Hepatocyte (in vitro differentiated cells): ENCODE data around the gene HPS6.

Source experiments
- EZH2 ChIP-seq: fragments of 200-600 bp; sonication (generic); IDR thresholded peaks from 2 replicates; pipeline ENCODE4 v1.6.1; 2016; ENCODE audit warnings: antibody characterized with exemption, mild to moderate bottlenecking, borderline replicate concordance
- EZH2phosphoT487 ChIP-seq: fragments of 200-600 bp; sonication (generic); IDR thresholded peaks from one replicate; pipeline ENCODE4 v1.6.1; 2018; ENCODE audit warnings: antibody characterized with exemption, mild to moderate bottlenecking, low read depth, moderate library complexity; ENCODE audit not compliant: unreplicated experiment, severe bottlenecking
- TF ChIP-seq, protein P1 (sequence below): fragments of 200-600 bp; sonication (generic); IDR thresholded peaks from 2 replicates; pipeline ENCODE4 v1.5.1; 2016; ENCODE audit warnings: antibody characterized with exemption, mild to moderate bottlenecking; ENCODE audit not compliant: poor library complexity

DNA sequence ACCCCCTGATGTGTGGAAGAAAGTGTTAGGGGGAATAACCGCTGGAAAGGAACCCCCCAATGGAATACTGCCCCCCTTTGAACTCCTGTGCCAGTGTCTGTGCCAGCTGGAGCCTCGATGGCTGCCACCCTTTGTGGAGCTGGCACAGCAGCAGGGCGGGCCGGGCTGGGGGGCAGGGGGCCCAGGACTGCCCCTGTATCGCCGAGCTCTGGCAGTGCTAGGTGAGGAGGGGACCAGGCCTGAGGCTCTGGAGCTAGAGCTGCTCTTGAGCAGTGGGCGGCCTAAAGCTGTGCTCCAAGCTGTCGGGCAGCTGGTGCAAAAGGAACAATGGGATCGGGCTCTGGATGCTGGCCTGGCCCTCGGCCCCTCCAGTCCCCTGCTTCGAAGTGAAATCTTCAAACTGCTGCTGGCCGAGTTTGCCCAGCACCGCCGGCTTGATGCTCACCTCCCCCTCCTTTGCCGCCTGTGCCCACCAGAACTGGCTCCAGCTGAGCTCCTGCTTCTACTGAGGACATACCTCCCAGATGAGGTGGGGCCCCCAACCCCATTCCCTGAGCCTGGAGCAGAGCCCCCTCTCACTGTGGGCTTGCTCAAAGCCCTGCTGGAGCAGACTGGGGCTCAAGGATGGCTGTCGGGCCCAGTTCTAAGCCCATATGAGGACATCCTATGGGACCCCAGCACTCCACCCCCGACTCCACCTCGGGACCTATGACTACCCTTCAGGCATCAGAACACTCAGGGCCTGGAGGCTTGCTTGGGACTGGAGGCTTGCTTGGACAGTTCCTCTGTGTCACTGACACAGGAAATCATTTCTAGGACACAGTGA is 2.2 kb downstream of the HPS6 start:
- TF ChIP-seq, protein P1, sequence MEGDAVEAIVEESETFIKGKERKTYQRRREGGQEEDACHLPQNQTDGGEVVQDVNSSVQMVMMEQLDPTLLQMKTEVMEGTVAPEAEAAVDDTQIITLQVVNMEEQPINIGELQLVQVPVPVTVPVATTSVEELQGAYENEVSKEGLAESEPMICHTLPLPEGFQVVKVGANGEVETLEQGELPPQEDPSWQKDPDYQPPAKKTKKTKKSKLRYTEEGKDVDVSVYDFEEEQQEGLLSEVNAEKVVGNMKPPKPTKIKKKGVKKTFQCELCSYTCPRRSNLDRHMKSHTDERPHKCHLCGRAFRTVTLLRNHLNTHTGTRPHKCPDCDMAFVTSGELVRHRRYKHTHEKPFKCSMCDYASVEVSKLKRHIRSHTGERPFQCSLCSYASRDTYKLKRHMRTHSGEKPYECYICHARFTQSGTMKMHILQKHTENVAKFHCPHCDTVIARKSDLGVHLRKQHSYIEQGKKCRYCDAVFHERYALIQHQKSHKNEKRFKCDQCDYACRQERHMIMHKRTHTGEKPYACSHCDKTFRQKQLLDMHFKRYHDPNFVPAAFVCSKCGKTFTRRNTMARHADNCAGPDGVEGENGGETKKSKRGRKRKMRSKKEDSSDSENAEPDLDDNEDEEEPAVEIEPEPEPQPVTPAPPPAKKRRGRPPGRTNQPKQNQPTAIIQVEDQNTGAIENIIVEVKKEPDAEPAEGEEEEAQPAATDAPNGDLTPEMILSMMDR: no peak
- TF ChIP-seq EZH2phosphoT487 (no peak), EZH2 (no peak)
